Endometrial microvascular endothelial cells (primary cell): ENCODE measurements around the gene HEATR3. TPM values are rescaled to one million over a fixed set of nuclear protein-coding genes. Genes with fewer than 3 reads are reported as not detected.

Experiments used
- in situ Hi-C: cut with HindIII; loops from 2 replicates; pipeline ENCODE4 v1.10.0; 2017; ENCODE audit warnings: low sequenced_read_pairs, low pct_unique_long_range_greater_than_20kb; ENCODE audit errors: inconsistent ontology term
- total RNA-seq: library from RNA; depleted of rRNA; stranded (reverse); fragments of >200 nt; gene quantifications from one replicate; pipeline ENCODE4 v1.2.3, GENCODE V29; 2015; ENCODE audit errors: inconsistent ontology term

The HEATR3 gene
- total RNA-seq, 1 donor from 2014 or later, result 29.7 TPM

- in situ Hi-C loops, result no loop called here
These were observed 73.8 kb downstream of the HEATR3 start for GRCh38 chr16:50139580-50139979.

GRCh38 chr16:50144211-50144610 lies 78.4 kb downstream of the HEATR3 start:
- in situ Hi-C loops, result no loop called here

- in situ Hi-C loops, result no loop called here
These were observed 81.0 kb downstream of the HEATR3 start for GRCh38 chr16:50146479-50147435.

DNA sequence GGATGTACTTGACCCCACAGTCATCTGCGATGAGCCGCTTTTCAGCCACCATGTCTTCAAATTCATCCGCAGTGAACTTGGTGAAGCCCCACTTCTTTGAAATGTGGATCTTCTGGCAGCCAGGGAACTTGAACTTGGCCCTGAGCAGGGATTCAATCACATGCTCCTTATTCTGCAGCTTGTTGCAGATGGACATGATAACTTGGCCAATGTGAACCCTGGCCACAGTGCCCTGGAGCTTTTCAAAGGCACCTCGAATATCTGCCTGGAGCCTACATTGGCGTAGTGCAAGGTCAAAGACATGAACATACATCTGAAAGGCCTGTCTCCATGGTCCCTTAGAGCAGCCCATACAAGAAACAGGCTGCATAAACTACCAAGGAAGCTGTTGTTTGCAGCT lies 85.6 kb downstream of the HEATR3 start:
- in situ Hi-C loops, result no loop called here

DNA sequence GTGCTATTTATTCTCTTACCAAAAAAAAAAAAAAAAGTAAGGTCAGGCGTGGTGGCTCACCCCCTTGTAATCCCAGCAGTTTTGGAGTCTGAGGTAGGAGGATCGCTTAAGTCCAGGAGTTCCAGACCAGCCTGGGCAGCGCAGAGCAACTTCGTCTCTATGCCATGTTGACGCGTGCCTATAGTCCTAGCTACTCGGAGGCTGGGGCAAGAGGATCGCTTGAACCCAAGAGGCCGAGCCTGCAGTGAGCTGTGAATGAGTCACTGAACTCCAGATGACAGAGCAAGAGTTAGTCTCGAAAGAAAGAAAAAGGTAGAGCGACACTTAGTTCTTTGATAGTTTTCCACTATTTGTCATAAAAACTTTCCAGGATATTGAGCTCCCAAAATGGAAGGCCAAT lies 86.0 kb downstream of the HEATR3 start:
- in situ Hi-C loops, result no loop called here

GRCh38 chr16:50152351-50152806 lies 86.6 kb downstream of the HEATR3 start:
- in situ Hi-C loops, result no loop called here

GRCh38 chr16:50152807-50153595 lies 87.2 kb downstream of the HEATR3 start, which contains the start of gene TENT4B:
TENT4B (plus strand) TSS chr16:50153306; CDS start chr16:50153622, 316 bp downstream.
- in situ Hi-C loops, result no loop called here

DNA sequence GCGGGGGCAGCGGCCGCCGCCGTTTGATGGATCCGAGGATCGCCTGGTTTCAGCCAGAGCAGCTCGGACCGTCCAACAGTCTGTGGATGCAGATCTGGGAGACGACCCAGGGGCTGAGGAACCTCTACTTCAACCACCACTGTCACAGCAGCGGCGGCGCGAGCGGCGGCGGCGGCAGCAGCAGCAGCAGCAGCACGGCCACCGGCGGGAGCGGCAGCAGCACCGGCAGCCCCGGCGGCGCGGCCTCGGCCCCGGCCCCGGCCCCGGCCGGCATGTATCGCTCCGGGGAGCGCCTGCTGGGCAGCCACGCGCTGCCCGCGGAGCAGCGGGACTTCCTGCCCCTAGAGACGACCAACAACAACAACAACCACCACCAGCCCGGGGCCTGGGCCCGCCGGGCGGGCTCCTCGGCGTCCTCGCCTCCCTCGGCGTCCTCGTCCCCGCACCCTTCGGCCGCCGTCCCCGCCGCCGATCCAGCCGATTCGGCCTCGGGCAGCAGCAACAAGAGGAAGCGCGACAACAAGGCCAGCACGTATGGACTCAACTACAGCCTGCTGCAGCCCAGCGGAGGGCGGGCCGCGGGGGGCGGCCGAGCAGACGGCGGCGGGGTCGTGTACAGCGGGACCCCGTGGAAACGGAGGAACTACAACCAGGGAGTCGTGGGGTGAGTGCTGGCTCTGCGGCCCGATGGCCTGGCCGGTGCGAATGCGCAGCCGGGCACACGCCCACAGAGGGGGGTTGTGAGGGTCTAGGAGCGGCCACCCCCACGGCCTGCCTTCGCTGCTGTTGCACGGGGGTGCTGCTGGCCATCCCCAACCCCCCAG lies 88.0 kb downstream of the HEATR3 start:
- in situ Hi-C loops, result no loop called here

GRCh38 chr16:50154420-50154950 lies 88.7 kb downstream of the HEATR3 start:
- in situ Hi-C loops, result no loop called here

DNA sequence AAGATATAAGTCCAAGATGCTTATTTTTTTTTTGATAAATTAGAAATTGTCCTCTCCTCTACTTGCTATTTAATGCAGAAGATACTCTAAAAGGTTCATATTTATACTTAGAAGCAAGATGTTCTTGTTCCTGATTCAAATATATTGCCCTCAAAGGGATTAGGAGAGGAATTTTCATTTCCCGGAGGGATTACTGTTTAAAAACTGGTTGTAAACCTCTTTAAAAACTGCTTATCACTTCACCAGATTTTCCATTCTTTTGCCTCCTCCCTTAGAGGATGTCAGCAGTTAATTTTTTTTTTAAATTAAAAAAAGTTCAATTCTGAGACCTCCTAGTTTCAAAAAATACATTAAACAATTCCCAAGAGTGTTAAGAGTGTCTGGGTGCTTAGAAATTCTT lies 90.2 kb downstream of the HEATR3 start:
- in situ Hi-C loops, result no loop called here

Other genes starting within 250 kb of the HEATR3 start
- gene ZNF423, start 209.9 kb upstream of the HEATR3 start, total RNA-seq, result 1.2 TPM
- gene CNEP1R1, start 40.7 kb upstream of the HEATR3 start, total RNA-seq, result 24.1 TPM
- 10.8 TPM for gene TENT4B, start 87.3 kb downstream of the HEATR3 start, total RNA-seq
- 8.0 TPM for gene ADCY7, start 200.6 kb downstream of the HEATR3 start, total RNA-seq